C1 segment of cervical spinal cord (tissue), 14 donors: ENCODE measurements around the gene NAT14.
A peak's percentile ranks its signal among the peaks of the same experiment; 100 is the strongest.
"Not testable (repeated sequence)": the region's sequence is repeated elsewhere in the genome, so short reads cannot be mapped to it uniquely, and the experiment has no call there.

Source experiments
- DNase-seq, 14 donors: peaks; one replicate each; lab custom pipeline; 2025; lab: John Stamatoyannopoulos, UW

NAT14 gene

DNA sequence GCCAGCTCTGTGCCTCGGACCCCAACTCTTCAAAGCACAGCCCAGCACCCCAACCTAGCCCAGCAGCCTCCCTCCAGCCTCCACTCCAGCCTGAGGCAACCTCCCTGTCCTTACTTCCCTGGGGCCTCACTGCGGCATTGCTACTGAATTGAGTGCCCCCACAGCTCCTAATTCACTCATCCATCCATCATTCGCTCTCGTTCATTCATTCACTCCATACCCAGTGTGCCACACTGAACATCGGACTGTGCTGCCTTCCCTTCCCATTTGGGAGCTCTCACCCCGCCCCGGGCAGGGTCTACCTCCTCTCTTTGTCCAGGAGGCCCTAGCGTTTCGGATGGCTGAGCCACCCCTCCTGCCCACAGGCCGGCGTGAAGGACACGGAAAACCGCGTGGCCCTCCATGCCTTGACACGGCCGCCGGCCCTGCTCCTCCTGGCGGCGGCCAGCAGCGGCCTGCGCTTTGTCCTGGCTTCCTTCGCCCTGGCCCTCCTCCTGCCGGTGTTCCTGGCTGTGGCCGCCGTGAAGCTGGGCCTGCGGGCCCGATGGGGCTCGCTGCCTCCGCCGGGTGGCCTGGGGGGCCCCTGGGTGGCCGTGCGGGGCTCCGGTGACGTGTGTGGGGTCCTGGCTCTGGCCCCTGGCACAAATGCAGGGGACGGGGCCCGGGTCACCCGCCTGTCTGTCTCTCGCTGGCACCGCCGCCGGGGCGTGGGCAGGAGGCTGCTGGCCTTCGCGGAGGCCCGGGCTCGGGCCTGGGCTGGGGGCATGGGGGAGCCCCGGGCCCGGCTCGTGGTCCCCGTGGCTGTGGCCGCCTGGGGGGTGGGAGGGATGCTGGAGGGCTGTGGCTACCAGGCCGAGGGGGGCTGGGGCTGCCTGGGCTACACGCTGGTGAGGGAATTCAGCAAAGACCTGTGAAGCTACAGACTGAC lies 1.3 kb downstream of the NAT14 start:
- peak in 1 of 14 donors; percentile 46 for DNase-seq

DNA sequence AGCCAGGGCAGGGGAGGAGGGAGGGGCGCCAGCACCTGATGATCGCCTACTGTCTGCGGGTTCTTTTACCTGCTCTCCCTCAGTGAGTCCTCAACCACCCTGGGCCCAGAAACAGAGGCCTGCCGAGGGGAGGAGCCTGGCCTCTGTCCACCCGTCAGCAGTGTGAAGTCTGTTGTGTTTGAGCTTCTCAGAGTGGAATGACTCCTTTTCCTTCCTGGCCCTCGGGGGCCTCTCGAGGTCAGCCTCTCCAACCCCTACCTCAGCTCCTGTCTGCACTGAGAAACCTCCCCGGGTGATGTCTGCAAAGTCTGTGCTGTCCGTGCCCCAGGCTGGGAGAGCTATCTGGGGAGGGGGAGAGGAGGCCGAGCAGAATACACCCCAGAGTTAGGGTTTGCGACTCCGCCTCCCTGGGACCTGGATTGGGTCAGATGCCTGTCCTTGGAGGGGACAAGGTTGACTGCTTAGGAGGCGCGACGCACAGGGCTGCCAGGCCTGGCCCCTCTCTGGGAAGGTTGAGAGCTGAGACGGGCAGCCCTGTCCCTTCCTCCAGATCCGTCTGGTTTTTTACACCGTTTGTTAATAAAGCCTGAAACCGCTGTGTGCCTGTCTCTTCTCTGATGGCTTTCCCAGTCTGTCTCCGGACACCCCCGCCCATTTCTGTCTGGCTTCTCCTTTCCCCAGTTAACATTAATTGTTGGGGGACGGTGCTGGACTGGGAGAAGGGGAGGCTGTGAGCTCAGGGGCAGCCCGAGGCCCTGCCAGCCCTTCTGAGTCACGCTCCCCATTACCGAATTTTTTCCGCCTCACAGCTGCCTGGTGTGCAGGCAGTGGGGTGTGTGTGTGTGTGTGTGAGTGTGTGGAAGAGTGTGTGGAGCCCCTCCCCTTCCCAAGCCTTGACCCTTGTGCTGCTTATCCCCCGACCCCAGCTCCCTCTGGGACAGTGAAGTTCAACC lies 2.3 kb downstream of the NAT14 start:
- peak in 4 of 14 donors; percentile 15 to 64 (median 36) for DNase-seq

DNA sequence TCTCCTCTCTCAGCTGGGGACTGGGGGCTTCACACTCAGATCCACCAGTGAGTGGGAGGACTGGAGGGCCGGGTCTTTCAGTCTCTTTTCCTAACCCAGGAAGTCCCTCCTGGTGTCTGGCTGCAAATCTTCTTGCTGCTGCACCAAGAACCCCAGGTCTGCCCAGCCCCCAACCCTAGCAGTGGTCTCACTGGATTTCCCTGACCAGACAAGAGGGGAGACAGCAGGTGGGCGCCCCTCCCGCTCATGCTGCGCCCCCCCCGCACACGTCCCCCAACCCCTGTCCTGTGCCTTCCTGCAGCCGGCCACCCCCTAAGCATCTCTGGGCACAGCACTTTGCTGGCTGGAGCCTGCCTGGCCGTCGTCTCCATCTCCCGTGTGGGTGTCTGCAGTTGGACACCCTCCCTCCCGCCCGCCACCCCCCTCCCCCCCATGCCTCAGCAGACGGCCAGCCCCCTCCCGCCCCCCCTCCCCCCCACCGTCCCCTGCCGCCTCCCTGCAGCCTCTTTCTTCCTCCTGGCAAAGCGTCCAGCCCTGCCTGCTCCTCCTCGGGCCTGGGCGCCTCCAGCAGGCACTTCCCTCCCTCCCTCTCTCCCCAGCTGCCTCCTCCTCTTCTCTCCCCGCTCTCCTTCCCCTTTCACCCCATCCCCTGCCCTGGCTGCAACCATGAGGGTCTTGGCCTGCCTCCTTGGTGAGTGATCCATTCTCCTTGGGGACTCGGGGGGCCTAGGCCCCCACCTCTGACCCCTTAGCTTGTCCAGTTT lies 3.1 kb downstream of the NAT14 start, which contains the start of gene SSC5D:
Gene SSC5D (plus strand): TSS at position 513 of the 764 bp plus-strand sequence. CDS start 154 bp downstream, at position 667.
- peak in 6 of 14 donors; percentile 14 to 38 (median 26) for DNase-seq

DNA sequence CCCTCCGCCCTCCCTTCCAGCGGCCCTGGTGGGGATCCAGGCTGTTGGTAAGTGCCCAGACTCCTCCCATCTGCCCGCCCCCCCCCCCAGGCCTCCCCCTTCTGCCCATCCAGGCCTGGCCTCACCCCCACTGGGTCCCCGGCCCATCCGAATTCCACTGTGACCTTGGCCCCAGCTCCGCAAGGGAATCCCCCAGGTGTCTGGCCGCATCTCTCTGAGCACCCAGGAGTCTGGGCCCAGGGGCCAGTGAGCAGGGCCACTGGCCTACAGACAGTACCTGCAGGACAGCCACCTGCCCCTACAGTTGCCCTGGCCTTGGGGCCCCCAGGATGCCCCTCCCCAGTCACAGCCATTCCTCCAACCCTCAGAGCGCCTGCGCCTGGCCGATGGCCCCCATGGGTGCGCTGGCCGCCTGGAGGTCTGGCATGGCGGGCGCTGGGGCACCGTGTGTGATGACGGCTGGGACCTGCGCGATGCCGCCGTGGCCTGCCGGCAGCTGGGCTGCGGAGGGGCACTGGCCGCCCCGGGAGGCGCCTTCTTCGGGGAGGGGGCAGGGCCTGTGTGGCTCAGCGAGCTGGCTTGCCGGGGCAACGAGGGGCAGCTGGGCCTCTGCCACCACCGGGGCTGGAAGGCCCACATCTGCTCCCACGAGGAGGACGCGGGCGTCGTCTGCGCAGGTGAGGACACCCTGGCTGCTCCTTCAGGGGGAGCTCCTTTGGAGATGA lies 4.2 kb downstream of the NAT14 start:
- no peak for DNase-seq

DNA sequence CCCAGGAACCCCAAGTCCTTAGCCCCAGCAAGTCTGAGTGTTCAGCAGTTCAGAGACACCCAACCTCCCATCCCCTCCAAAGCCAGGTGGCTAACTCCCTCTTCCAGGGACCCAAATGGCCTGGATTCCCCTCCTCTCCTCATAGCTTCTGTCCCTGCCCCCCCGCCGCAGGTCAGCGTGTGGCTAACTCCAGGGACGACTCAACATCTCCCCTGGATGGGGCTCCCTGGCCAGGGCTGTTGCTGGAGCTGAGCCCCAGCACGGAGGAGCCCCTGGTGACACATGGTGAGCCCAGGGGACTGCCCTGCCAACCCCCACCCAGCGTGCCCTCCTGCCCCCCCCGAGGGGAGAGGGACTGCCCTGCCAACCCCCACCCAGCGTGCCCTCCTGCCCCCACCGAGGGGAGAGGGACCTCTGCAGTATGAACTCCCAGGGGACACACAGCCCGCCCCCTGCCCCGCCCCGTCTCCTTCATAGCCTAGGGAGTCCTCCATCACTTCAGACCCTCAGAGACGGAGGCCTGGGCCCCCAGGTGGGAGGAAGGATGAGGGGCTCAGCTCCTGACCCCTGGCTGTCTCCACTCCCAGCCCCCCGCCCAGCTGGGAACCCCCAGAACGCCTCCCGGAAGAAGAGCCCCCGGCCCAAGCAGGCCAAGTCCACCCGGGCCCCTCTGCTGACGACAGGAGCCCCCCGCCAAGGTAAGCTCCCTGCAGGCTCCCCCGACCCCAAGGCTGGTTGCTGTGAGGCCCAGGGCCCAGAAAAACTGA lies 4.9 kb downstream of the NAT14 start:
- DNase-seq: no peak

DNA sequence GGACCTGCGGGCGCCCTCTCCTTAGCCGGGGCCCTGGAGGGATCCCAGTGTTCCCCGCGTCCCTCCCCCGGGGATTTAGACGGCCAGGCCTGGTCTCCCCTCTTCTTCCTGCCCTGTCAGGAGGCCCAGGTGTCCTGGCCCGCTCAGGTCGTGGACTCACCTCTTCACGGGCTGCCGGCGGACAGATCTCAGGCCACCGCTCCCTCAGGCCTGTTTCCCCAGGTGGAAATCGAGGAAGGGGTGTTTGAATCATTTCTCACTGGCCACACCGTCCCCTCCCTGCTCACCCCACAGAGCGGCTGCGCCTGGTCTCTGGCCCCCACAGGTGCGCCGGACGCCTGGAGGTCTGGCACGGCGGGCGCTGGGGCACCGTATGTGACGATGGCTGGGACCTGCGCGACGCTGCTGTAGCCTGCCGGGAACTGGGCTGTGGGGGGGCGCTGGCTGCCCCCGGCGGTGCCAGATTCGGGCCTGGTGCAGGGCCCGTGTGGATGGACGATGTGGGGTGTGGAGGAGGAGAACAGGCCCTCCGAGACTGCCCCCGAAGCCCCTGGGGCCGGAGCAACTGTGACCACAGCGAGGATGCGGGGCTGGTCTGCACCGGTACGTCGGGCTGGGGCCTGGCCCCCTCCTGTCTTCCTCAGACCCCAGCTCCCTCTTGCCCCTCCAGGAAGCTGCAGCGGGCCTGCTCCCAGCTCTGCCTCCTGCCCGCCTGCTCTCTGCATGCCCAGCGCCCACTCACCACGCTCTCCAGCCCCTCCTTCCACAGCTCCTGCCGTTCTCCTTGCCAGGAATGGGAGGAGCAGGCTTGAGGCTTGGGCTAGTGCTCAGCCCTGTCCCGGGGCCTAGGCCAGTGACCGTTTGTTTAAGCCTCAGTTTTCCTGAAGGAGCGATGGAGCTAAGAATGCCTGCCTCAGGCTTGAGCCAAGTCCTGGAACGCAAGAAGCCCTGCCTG lies 5.8 kb downstream of the NAT14 start:
- no peak for DNase-seq

DNA sequence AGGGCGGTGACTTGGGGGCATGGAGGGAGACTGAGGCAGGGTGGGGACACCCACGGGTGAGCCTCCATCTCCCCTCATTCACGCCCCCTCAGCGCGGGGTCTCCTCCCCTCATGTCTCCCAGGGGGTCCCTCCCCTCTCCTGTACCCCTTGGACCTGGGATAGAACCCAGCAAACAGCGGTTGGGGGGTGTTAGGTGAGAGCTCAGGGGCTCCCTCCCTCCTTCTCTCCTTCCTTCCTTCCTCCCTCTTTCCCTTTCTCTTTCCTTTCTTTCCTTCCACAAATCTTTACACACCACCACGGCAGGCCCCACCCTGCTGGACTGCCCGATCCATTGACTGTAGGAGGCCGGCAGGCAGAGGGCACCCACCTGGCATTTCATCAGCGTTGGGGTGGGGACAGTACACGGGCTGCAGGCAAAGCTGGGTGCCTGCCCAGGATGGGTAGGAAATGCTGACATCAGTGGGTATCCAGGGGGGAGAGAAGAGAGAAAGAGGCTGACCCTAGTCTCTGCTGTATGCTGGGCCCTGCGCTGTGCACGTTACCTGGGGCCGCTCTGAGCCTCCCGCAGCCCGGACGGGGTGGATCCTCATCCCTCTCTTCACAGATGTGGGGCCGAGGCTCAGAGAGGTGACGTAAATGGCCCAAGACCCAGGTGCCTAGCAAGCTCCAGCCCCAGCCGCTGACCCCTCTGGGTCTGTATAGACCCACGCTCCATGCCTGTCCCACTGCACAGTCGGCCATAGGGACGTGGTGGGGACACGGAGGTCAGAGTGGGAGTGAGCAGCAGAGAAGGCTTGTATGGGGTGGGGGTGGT lies 6.8 kb downstream of the NAT14 start:
- no peak for DNase-seq

DNA sequence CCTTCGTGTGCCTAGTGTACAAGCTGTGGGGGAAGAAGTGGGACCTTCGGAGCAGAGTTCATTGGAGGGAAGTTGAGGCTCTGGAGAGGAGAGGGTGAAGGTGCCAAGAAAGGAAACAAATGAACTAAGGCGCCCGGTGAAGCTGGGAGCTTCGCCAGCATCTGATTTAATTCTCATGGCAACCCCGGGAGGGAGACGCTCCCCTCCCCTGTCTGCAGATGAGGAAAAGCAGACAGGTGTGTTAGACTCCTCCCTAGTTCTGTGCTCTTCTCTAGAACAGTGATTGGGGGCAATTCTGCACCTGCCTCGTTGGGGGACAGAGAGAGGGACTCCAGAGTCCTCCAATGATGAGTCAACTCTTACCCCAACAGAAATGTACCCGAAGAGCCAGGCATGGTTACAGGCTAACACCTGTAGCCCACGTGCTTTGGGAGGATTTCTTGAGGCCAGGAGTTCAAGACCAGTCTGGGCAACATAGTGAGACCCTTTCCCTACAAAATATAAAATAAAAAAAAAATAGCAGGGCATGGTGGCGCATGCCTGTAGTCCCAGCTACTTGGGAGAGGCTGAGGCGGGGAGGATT lies 7.5 kb downstream of the NAT14 start:
- DNase-seq: no peak

DNA sequence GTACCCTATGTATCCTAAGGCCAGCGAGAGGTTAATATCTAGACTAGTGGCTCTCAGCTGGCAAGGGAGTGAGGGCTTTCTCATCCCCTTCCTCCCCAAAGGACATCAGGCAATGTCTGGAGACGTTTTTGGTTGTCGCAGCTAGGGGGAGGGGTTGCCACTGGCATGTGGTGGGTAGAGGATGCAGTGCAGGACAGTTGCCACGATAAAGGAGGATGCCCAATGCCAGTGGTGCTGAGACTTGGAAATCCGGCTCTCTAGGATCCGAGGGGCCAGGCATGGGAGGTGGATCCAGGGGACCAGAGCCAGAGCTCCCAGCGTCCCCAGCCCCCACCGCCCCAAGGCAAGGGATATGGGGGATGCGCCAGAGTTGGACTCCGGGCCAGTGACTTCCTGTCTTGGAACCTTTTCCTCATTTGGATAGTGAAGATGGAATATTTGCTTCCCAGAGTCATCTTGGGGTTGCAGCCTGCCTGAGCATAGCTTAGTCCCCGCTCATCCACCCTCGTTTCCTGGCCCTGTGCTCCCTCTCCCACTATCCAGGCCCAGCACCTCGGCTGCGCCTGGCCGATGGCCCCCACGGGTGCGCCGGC lies 8.2 kb downstream of the NAT14 start:
- DNase-seq: no peak

DNA sequence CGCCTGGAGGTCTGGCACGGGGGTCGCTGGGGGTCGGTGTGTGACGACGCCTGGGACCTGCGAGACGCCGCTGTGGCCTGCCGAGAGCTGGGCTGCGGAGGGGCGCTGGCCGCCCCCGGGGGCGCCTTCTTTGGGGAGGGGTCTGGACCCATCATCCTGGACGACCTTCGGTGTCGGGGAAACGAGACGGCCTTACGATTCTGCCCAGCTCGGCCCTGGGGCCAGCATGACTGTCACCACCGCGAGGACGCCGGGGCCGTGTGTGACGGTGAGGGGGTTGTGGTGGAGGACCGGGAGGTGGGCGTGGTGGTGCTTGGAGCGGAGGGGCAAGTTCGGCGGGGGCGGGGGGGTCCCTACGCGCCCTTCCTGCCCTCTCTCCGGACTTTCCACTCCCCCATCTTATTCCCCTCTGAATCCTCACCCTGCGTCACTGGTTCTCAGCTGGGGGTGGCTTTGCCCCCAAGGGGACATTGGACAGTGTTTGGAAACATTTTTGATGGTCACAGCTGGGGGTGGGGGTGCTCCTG lies 8.7 kb downstream of the NAT14 start:
- no peak for DNase-seq

DNA sequence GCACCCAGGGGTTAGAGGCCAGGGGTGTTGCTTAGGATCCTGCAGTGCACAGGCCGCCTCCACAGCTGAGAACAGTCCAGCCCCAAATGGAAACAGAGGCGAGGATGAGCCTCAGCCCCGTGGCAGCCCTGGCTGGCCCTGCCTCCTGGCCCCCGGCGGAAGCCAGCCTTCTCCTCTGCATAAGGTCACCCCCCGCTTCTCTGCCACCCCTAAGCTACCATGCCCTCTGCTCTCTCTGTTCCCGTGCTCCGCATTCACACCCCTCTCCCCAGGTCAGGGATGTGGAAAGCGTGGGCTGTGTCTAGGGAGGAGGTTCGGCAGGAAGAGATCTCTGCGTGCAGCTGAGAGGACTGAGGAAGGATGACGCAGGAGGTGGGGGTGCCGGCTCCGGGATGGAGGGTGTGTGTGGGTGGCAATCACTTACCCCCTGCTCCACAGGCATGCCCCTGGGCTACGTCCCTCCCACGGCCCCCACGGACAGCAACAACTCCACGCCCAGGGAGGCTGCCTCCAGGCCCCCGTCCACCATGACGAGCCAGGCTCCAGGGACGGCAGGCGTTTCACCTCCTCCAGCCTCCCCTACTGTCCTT lies 9.3 kb downstream of the NAT14 start:
- DNase-seq: no peak

DNA sequence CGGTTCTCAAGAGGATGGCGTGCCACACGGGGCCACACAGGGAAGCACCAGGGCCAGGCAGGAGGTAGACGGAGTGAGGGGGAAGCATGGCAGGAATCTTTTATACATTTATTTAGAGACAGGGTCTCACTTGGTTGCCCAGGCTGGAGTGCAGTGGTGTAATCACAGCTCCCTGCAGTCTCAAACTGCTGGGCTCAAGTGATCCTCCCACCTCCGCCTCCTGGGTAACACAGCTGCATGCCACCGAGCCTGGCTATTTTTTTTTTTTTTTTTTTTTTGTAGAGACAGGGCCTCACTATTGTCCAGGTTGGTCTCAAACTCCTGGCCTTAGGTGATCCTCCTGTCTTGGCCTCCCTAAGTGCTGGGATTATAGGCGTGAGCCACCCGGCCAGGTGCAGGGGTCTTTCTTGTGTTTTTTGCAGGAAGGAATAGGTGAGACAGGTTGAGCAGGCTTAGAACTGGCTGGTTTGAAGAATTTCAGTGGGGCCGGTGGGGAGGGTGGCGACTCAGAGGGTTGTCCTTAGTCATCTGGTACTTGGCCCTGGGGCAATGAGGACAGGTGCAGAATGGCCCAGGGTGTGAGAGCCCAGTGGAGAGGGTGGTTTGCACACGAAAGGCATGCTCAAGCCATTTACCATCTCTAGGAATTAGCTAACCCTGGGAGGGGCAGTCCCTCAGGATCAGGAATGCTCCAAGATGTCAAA lies 10.8 kb downstream of the NAT14 start:
- DNase-seq: no peak

DNA sequence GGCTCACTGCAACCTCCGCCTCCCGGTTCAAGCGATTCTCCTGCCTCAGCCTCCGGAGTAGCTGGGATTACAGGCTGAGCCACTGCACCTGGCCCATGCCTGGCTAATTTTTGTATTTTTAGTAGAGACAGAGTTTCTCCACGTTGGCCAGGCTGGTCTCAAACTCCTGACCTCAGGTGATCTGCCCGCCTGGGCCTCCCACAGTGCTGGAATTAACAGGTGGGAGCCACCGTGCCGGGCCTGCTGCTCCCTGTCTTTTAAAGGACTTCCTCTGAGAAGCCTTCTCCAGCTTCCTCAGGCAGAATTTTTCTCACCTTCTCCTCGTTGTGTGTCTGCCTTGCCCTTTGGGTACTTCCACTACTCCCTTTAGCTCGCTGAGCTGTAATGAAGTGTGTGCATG lies 11.8 kb downstream of the NAT14 start:
- DNase-seq: not testable (repeated sequence)

DNA sequence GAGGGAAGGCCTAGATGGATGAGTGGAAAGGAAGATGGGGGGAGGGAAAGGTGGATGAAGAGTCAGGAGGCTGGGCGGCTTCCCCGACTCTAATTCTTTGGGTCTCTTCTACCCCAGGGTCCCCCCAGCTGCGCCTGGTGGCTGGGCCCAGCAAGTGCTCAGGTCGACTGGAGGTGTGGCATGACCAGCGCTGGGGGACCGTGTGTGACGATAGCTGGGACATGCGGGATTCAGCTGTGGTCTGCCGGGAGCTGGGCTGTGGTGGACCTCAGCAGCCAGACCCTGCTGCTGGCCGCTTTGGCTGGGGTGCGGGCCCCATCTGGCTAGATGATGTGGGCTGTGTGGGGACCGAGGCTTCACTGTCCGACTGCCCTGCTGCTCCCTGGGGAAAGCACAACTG lies 12.8 kb downstream of the NAT14 start:
- DNase-seq: no peak

DNA sequence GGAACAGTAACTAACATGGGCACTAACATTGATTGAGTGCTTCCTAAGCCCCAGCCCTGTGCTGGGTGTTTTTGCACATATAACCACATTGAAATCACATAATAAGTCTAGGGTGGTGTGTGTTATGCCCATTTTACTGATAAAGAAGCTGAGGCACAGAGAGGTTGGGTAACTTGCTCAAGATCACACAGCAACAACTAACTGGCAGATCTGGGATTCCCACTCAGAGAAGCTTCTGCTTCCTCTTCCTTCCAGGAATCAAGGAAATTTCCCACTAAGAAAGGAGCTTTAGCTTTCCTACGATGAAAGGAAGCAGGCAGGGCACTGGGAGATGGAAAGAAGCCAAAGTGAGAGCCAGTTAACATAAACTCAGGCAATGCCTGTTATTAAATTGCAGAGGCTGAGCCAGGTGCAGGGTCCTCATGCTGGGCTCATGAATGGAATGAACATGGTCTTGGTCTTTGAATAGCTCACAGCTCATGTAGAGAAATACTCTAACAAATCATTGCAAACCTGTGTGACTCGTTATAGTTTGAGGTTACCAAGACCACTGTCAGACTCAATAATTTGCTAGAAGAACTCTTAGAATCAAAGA lies 13.4 kb downstream of the NAT14 start:
- no peak for DNase-seq
